Smooth muscle cell (in vitro differentiated cells): Measurements from ENCODE around the gene OSTM1. TPM values are rescaled to one million over a fixed set of nuclear protein-coding genes. Genes with fewer than 3 reads are reported as not detected.

ENCODE experiments used
- DNase-seq: peaks from one replicate; lab custom pipeline; 2025; ENCODE audit not compliant: unreplicated experiment; lab: John Stamatoyannopoulos, UW
- H2AFZ ChIP-seq: fragments of 200-600 bp; sonication (generic); 2 replicates; pipeline ENCODE4 v1.6.0; 2016; ENCODE audit warnings: antibody characterized with exemption, low read depth, mild to moderate bottlenecking
- H3F3A ChIP-seq: fragments of 200-600 bp; sonication (generic); 2 replicates; pipeline ENCODE4 v1.6.0; 2017; ENCODE audit warnings: antibody characterized with exemption, low read depth
- H3K27ac ChIP-seq: fragments of 200-600 bp; sonication (generic); 2 replicates; pipeline ENCODE4 v1.5.1; 2016; ENCODE audit warnings: low read depth, mild to moderate bottlenecking
- H3K27me3 ChIP-seq: fragments of 200-600 bp; sonication (generic); 2 replicates; pipeline ENCODE4 v1.6.1; 2016; ENCODE audit warnings: low read depth, mild to moderate bottlenecking
- H3K36me3 ChIP-seq: fragments of 200-600 bp; sonication (generic); 2 replicates; pipeline ENCODE4 v1.5.1; 2016; ENCODE audit warnings: low read depth
- H3K4me1 ChIP-seq: fragments of 200-600 bp; sonication (generic); 2 replicates; pipeline ENCODE4 v1.5.1; 2016; ENCODE audit warnings: low read depth
- H3K4me2 ChIP-seq: fragments of 200-600 bp; sonication (generic); 2 replicates; pipeline ENCODE4 v1.6.0; 2016; ENCODE audit warnings: mild to moderate bottlenecking
- H3K4me3 ChIP-seq: fragments of 200-600 bp; sonication (generic); 2 replicates; pipeline ENCODE4 v1.5.1; 2016; ENCODE audit warnings: mild to moderate bottlenecking
- H3K79me2 ChIP-seq: fragments of 200-600 bp; sonication (generic); 2 replicates; pipeline ENCODE4 v1.6.0; 2016; ENCODE audit warnings: low read depth, mild to moderate bottlenecking
- H3K9ac ChIP-seq: fragments of 200-600 bp; sonication (generic); 2 replicates; pipeline ENCODE4 v1.6.0; 2016; ENCODE audit warnings: low read depth
- H3K9me3 ChIP-seq: fragments of 200-600 bp; sonication (generic); replicated peaks from 2 replicates; pipeline ENCODE4 v1.5.1; 2016; ENCODE audit warnings: low read depth
- H4K20me1 ChIP-seq: fragments of 200-600 bp; sonication (generic); 2 replicates; pipeline ENCODE4 v1.6.0; 2016; ENCODE audit warnings: low read depth
- WGBS: methylation state at CpG from one replicate; pipeline ENCODE4 v1.1.7; 2016; ENCODE audit warnings: low lambda C conversion rate; 5-methylcytosine and 5-hydroxymethylcytosine counted together
- polyA plus RNA-seq: library from polyadenylated mRNA; unstranded; fragments of >200 nt; fragmentation: Nextera tagmentation; extraction: Ambion mirVana; gene quantifications from 2 replicates; pipeline ENCODE4 v1.2.1, GENCODE V29; 2016
- total RNA-seq: library from RNA; depleted of rRNA; stranded (reverse); fragments of >200 nt; gene quantifications from 2 replicates; pipeline ENCODE4 v1.2.3, GENCODE V29; 2014
- TF ChIP-seq, protein P1 (sequence below): fragments of 200-600 bp; sonication (generic); IDR thresholded peaks from 2 replicates; pipeline ENCODE4 v1.5.1; 2017; ENCODE audit warnings: borderline replicate concordance, mild to moderate bottlenecking, antibody characterized with exemption; ENCODE audit not compliant: insufficient read depth, poor library complexity, severe bottlenecking

OSTM1 gene
- total and polyA plus RNA-seq, 2 experiments from 2014 or later, result 11.7 to 31.4 TPM

DNA sequence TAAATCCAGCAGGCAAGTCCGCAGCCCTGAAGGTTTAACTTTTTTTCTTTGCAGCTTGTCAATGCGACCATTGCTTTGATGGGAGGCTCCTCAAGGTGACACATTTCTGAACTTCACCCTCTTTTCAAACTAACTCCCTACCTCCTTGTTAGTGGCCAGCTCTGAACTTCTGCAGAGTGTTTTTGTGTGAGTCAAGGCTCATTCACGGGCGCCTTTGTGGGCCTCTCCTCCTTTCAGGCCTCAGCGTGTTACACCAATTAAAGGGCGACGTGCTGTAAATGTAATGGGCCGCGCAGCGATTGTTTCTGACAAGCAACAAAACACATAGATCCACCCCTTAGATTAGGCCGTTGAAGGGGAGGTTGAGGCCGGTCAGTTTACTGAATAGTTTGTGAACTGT lies 45.8 kb upstream of the OSTM1 start:
- Histone ChIP-seq H3K9me3 (no peaks in the 10 kb centered on the region), H3K27ac (no peak overlapping the region), H3K4me1 (peaks cover 44% of the 10 kb centered on the region), H3K4me2 (peak overlapping the region; percentile 9), H3F3A (no peaks in the 10 kb centered on the region), H4K20me1 (no peaks in the 10 kb centered on the region), H2AFZ (no peak overlapping the region), H3K36me3 (no peaks in the 10 kb centered on the region), H3K4me3 (no peak overlapping the region), H3K79me2 (no peaks in the 10 kb centered on the region), H3K9ac (no peak overlapping the region), H3K27me3 (peaks cover 98% of the 10 kb centered on the region)
- TF ChIP-seq, protein P1, sequence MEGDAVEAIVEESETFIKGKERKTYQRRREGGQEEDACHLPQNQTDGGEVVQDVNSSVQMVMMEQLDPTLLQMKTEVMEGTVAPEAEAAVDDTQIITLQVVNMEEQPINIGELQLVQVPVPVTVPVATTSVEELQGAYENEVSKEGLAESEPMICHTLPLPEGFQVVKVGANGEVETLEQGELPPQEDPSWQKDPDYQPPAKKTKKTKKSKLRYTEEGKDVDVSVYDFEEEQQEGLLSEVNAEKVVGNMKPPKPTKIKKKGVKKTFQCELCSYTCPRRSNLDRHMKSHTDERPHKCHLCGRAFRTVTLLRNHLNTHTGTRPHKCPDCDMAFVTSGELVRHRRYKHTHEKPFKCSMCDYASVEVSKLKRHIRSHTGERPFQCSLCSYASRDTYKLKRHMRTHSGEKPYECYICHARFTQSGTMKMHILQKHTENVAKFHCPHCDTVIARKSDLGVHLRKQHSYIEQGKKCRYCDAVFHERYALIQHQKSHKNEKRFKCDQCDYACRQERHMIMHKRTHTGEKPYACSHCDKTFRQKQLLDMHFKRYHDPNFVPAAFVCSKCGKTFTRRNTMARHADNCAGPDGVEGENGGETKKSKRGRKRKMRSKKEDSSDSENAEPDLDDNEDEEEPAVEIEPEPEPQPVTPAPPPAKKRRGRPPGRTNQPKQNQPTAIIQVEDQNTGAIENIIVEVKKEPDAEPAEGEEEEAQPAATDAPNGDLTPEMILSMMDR, result no peak
- WGBS, result 20% methylated on average over 12 of the region's 12 CpGs
- no peak for DNase-seq

DNA sequence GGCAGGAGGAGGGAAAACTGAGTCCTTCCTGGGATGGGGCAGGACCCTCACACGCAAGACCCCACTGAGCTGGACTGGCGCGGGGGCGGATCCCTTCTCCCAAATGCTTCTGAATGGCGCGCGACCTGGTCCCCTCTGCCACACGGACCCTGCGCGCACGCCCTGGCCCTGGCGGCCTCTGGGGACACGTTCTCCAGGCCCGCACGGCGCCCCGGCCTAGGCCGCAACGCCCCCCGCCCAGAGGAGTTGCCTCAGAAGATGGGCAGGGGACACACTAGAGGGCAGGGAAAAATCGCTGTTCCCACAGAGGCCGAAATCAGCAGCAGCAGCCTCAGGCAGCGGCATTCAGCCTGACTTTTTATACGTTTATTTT lies 45.2 kb upstream of the OSTM1 start:
- H3F3A ChIP-seq, result no peaks in the 10 kb centered on the region
- H3K4me1 ChIP-seq, result peaks cover 48% of the 10 kb centered on the region
- no peaks in the 10 kb centered on the region for H3K79me2 ChIP-seq
- H4K20me1 ChIP-seq, result no peaks in the 10 kb centered on the region
- H3K27me3 ChIP-seq, result peaks cover 98% of the 10 kb centered on the region
- 11% methylated on average over 24 of the region's 24 CpGs for WGBS
- H3K4me2 ChIP-seq, result peak overlapping the region; percentile 95
- H3K36me3 ChIP-seq, result no peaks in the 10 kb centered on the region
- H3K4me3 ChIP-seq, result peak overlapping the region; percentile 44
- H2AFZ ChIP-seq, result no peak overlapping the region
- H3K9me3 ChIP-seq, result no peaks in the 10 kb centered on the region
- H3K9ac ChIP-seq, result no peak overlapping the region
- DNase-seq, result no peak
- H3K27ac ChIP-seq, result no peak overlapping the region
- TF ChIP-seq, protein P1, result no peak

DNA sequence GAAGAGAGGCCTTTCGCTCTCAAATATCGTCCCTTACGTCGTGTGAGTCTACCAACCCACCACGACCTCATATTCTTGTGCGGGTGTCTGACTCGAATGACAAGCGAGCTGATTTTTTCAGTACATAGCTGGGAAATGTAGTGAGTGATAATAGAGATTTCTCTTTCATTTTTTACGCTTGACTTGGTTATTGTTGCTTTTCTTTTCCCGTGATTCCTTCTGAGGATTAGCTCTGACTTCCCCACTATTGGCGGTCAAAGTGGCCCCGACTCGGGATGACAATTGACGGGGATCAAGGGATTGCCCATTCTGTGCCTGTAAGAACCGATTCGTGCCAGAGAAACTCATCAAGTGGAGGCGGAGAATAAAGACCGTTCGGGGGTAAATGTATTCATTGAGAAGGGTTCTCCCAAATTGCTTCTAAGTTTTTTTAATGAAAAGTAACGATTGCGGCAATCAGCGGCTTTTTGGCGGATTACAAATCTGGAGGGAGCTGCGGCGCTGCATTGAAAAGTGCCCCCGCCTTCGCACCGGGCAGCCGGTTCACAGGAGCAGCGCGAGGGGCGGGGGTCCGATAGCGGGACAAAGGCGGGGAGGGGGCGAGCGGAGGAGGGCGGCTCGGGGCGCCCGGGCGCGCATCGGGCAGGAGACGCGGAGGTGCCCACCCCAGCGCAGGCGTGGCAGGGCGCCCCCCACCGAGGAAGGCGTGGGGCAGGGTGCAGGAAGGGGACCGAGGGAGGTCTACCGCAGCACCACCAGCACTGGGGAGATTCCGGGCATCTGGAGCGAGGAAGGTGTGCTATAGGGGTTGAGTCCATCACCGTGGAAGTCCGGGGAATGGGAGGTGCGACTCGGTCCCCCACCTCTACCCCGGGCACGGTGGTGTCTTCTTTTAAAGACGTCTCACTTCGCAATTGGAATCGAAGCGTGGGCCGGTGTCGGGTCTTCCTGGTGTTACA lies 44.5 kb upstream of the OSTM1 start:
- Histone ChIP-seq H3K4me3 (peak overlapping the region; percentile 44), H3K27me3 (peaks cover 98% of the 10 kb centered on the region)

More for the DNA sequence above, 44.5 kb upstream of the OSTM1 start:
- Histone ChIP-seq H2AFZ (peak overlapping the region; percentile 66), H3K27ac (no peak overlapping the region), H3K9ac (no peak overlapping the region), H3K36me3 (no peaks in the 10 kb centered on the region), H3F3A (no peaks in the 10 kb centered on the region), H3K9me3 (no peaks in the 10 kb centered on the region), H3K79me2 (no peaks in the 10 kb centered on the region), H4K20me1 (no peaks in the 10 kb centered on the region), H3K4me1 (peaks cover 51% of the 10 kb centered on the region), H3K4me2 (peak overlapping the region; percentile 95)
- 2% methylated on average over 46 of the region's 67 CpGs for WGBS
- TF ChIP-seq, protein P1, result no peak
- no peak for DNase-seq
